Adrenal gland (tissue), 12 donors: Measurements from ENCODE around the gene ESRRB. TPM values are rescaled to one million over a fixed set of nuclear protein-coding genes. Genes with fewer than 3 reads are reported as not detected.

Experiments used
- DNase-seq, 7 donors: peaks; one replicate each; pipeline ENCODE4 v3.0.0-alpha.2; 2019 to 2020
- H3K27ac ChIP-seq, 5 donors: fragments of 200-600 bp; sonication (generic) in 4 of 5; 1 replicate in 3 of 5; 2 replicates in 2 of 5; pipeline versions ENCODE4 v1.5.1 to v1.8.0; 2016 to 2020; ENCODE audit warnings: mild to moderate bottlenecking in 1 of 5
- H3K27me3 ChIP-seq: fragments of 200-600 bp; 2 replicates; pipeline ENCODE4 v1.8.0; 2021
- H3K36me3 ChIP-seq, 2 donors: fragments of 200-600 bp; replicated peaks in 1 of 2; 1 replicate in 1 of 2; 2 replicates in 1 of 2; pipeline versions ENCODE4 v1.5.1 to v1.8.0; 2018 to 2022
- H3K4me1 ChIP-seq, 2 donors: fragments of 200-600 bp; replicated peaks in 1 of 2; 1 replicate in 1 of 2; 2 replicates in 1 of 2; pipeline versions ENCODE4 v1.5.1 to v1.8.0; 2018 to 2021
- H3K4me3 ChIP-seq, 4 donors: fragments of 200-600 bp; sonication (generic) in 3 of 4; one replicate each; pipeline ENCODE4 v1.5.1; 2016 to 2018
- H3K9me3 ChIP-seq, 3 donors: fragments of 200-600 bp; sonication (generic) in 1 of 3; replicated peaks in 1 of 3; 1 replicate in 2 of 3; 2 replicates in 1 of 3; pipeline versions ENCODE4 v1.5.1 to v1.8.0; 2016 to 2021
- CTCF ChIP-seq, 6 experiments: fragments of 450-650 bp in 4 of 6; fragments of 200-600 bp in 2 of 6; sonication (generic) in 1 of 6; IDR thresholded peaks; 1 replicate in 5 of 6; 2 replicates in 1 of 6; pipeline versions ENCODE4 v1.5.1 to v1.8.0; 2016 to 2021; ENCODE audit warnings: antibody characterized with exemption in 6 of 6, mild to moderate bottlenecking in 2 of 6, moderate library complexity in 1 of 6
- POLR2A ChIP-seq, 2 donors: fragments of 450-650 bp; IDR thresholded peaks; one replicate each; pipeline ENCODE4 v1.6.1; 2017; ENCODE audit warnings: antibody characterized with exemption in 2 of 2, mild to moderate bottlenecking in 2 of 2, moderate library complexity in 1 of 2
- WGBS, 4 donors: extraction: QIAGEN DNeasy Blood & Tissue Kit in 2 of 4; methylation state at CpG; one replicate each; pipeline versions ENCODE4 v1.1.5 to v1.1.7; 2013 to 2017; 5-methylcytosine and 5-hydroxymethylcytosine counted together
- intact Hi-C, 2 donors: fragments of 100-400 bp; cut with DNase I; formaldehyde crosslinking; loops; one replicate each; pipeline versions ENCODE4 v1.14.1 to v1.15.0; 2022 to 2023
- polyA plus RNA-seq, 3 donors: library from polyadenylated mRNA; stranded (reverse); fragments of 200-250 nt in 2 of 3; fragments of 350-450 nt in 1 of 3; fragmentation: Illumina TruSeq in 1 of 3; extraction: RNeasy Lipid Tissue Mini Kit (QIAGEN cat#74804) in 1 of 3; gene quantifications; one replicate each; pipeline ENCODE4 v1.2.3, GENCODE V29; 2013 to 2014
- total RNA-seq, 9 donors: library from RNA; depleted of rRNA in 4 of 9; stranded (reverse); fragments of >200 nt in 4 of 9; fragments of 120-200 nt in 1 of 9; fragmentation: NEBNext Ultra II Directional in 1 of 9; extraction: Animal tissue kit (Norgen Biotek cat#: 25700) in 1 of 9; gene quantifications; one replicate each; pipeline versions ENCODE4 v1.1.0 to v1.2.4, GENCODE V29; 2013 to 2023
- donor health status: healthy with polysubstance abuse.
- donor health status: Bipolar disorder and iron deficiency.
- donor health status: DM: yes; HTN: yes; CAD: no.
- donor health status: DM: no; HTN: no; CAD: no.
- donor health status: DM: no; HTN: no; CAD: no.
- donor health status: DM: yes; HTN: yes; CAD: no.

The ESRRB gene
- total and polyA plus RNA-seq, 12 donors = 0.06 to 0.55 (median 0.23) TPM; not detected in 5

- TF ChIP-seq CTCF (IDR thresholded peaks at IDR 0.05) = no peak
- TF ChIP-seq POLR2A (IDR thresholded peaks at IDR 0.05) = no peak
- no peak for DNase-seq
- H3K27me3 ChIP-seq = no peaks in the 10 kb centered on the region
- H3K4me1 ChIP-seq = no peaks in the 10 kb centered on the region
- WGBS, 4 donors = 91 to 96% (median 94%) methylated on average over 11 to 33 of the region's 33 CpGs
- intact Hi-C loops = no loop called here
- H3K36me3 ChIP-seq = no peaks in the 10 kb centered on the region
- H3K27ac ChIP-seq = no peak overlapping the region
- no peaks in the 10 kb centered on the region for H3K9me3 ChIP-seq
- no peak overlapping the region for H3K4me3 ChIP-seq
Observed at GRCh38 chr14:76439237-76439775, 63.4 kb downstream of the ESRRB start.

GRCh38 chr14:76446486-76446885 is 70.5 kb downstream of the ESRRB start:
- DNase-seq = no peak
- 51 to 78% (median 70%) methylated on average over 2 of the region's 2 CpGs for WGBS, 4 donors
- H3K27me3 ChIP-seq = no peaks in the 10 kb centered on the region
- H3K4me1 ChIP-seq = no peaks in the 10 kb centered on the region
- TF ChIP-seq CTCF (IDR thresholded peaks at IDR 0.05) (no peak), POLR2A (IDR thresholded peaks at IDR 0.05) (no peak)
- no peak overlapping the region for H3K27ac ChIP-seq
- H3K9me3 ChIP-seq = no peaks in the 10 kb centered on the region
- no peaks in the 10 kb centered on the region for H3K36me3 ChIP-seq
- H3K4me3 ChIP-seq = no peak overlapping the region
- intact Hi-C loops = no loop called here

- intact Hi-C loops = no loop called here
- Histone ChIP-seq H3K4me3 (no peak overlapping the region), H3K9me3 (no peaks in the 10 kb centered on the region), H3K4me1 (no peaks in the 10 kb centered on the region), H3K27ac (no peak overlapping the region), H3K27me3 (no peaks in the 10 kb centered on the region), H3K36me3 (no peaks in the 10 kb centered on the region)
- TF ChIP-seq CTCF (IDR thresholded peaks at IDR 0.05) = no peak
- TF ChIP-seq POLR2A (IDR thresholded peaks at IDR 0.05) = no peak
- no peak for DNase-seq
- WGBS, 4 donors = 68 to 73% (median 69%) methylated on average over 7 of the region's 7 CpGs
Observed at GRCh38 chr14:76446921-76447320, 71.0 kb downstream of the ESRRB start.

- no peaks in the 10 kb centered on the region for H3K36me3 ChIP-seq
- WGBS, 4 donors = 75 to 82% (median 79%) methylated on average over 3 to 4 of the region's 4 CpGs
- H3K27ac ChIP-seq = no peak overlapping the region
- DNase-seq = no peak
- no peak overlapping the region for H3K4me3 ChIP-seq
- no peaks in the 10 kb centered on the region for H3K4me1 ChIP-seq
- intact Hi-C loops = no loop called here
- no peaks in the 10 kb centered on the region for H3K27me3 ChIP-seq
- no peaks in the 10 kb centered on the region for H3K9me3 ChIP-seq
- TF ChIP-seq CTCF (IDR thresholded peaks at IDR 0.05) (no peak), POLR2A (IDR thresholded peaks at IDR 0.05) (no peak)
Observed at GRCh38 chr14:76450476-76450875, 74.5 kb downstream of the ESRRB start.
